HL-60 (cell line): ENCODE data around the gene ART5.

Source experiments
- POLR2AphosphoS5 ChIP-seq: IDR thresholded peaks from 2 replicates; pipeline ENCODE4 v1.6.1; 2012; ENCODE audit warnings: low read depth
- REST ChIP-seq: IDR thresholded peaks from 2 replicates; pipeline ENCODE4 v1.6.1; 2012; ENCODE audit warnings: low read depth; ENCODE audit not compliant: insufficient replicate concordance
- SPI1 ChIP-seq: IDR thresholded peaks from 2 replicates; pipeline ENCODE4 v1.6.1; 2012; ENCODE audit warnings: low read depth, mild to moderate bottlenecking, borderline replicate concordance

GRCh38 chr11:3611976-3612678 is 29.7 kb downstream of the ART5 start:
- TF ChIP-seq SPI1: no peak
- TF ChIP-seq POLR2AphosphoS5: no peak
- TF ChIP-seq REST: no peak
